ENCODE results near the gene CDKAL1. TPM values are rescaled to one million over a fixed set of nuclear protein-coding genes. Genes with fewer than 3 reads are reported as not detected.

CDKAL1 gene
- total and polyA plus RNA-seq, 2 of the 8 experiments (the other 6 are each of a cell fraction or from before 2014, with no cell fraction given), result 8.4 to 24.6 TPM

DNA sequence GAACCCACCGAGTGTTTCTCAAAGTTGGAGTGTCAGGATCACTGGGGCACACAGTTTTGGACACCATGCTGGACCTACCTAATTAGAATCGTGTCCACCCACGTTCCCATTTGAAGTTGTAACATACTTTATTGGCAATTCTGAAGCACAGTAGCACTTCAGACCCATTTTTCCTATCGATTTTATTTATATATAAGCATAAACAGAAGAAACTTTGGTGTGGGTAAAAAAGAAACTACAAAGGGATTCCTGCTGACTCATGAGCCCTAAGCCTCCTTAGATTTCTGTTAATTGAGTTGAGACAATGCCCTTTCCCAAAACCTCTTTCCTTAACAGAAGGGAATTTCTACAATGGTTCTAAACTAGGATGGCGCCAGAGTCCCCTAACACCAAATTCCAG, 398.0 kb downstream of the CDKAL1 start:
- Histone ChIP-seq H3K56ac (replicated peaks; ENCODE audit: insufficient read length, low read depth, low read length) (no peak overlapping the region), H3K4me2 (ENCODE audit: insufficient read depth in 1 of 2, low read depth in 2 of 2, low read length in 2 of 2) (no peak overlapping the region; a peak in 1 of 4 replicates), H4K8ac (ENCODE audit: extremely low read depth, insufficient read depth, low read length) (no peak overlapping the region), H3K23ac (ENCODE audit: insufficient read length) (no peak overlapping the region), H2BK15ac (ENCODE audit: low read length) (no peak overlapping the region), H4K91ac (replicated peaks; ENCODE audit: insufficient read length, low read length) (no peak overlapping the region), H3K79me1 (ENCODE audit: low read depth, low read length) (no peaks in the 10 kb centered on the region), H4K20me1 (replicated peaks in 1 of 2; ENCODE audit: control insufficient read depth in 1 of 2, insufficient read depth in 2 of 2, low read length in 2 of 2) (no peaks in the 10 kb centered on the region), H2BK120ac (replicated peaks; ENCODE audit: low read depth, low read length) (no peak overlapping the region), H3K4ac (replicated peaks; ENCODE audit: insufficient read length, low read depth, low read length) (no peak overlapping the region), H3K9ac (replicated peaks in 1 of 4; ENCODE audit: extremely low read depth in 1 of 4, low read depth in 3 of 4, low read length in 3 of 4) (no peak overlapping the region), H3K79me2 (ENCODE audit: control insufficient read depth in 1 of 2, insufficient read depth in 2 of 2, low read length in 2 of 2) (no peaks in the 10 kb centered on the region), H2AK5ac (ENCODE audit: low read depth, low read length) (no peak overlapping the region), H3K9me3 (ENCODE audit: insufficient read depth in 2 of 2, low read depth in 1 of 2, low read length in 1 of 2) (no peaks in the 10 kb centered on the region), H2BK5ac (ENCODE audit: low read depth, low read length) (no peak overlapping the region; the same call in 1 of the 2 replicates), H3K27ac (ENCODE audit: low read depth, low read length) (no peak overlapping the region), H3K4me1 (replicated peaks in 1 of 4; ENCODE audit: control insufficient read depth in 3 of 4, insufficient read depth in 4 of 4, low read length in 3 of 4) (no peaks in the 10 kb centered on the region; a peak in 1 of 7 replicates), H3K14ac (ENCODE audit: insufficient read length) (no peak overlapping the region), H3K27me3 (replicated peaks in 1 of 4; ENCODE audit: control insufficient read depth in 3 of 4, extremely low read depth in 1 of 4, insufficient read depth in 3 of 4, low read length in 3 of 4) (no peaks in the 10 kb centered on the region), H3K23me2 (ENCODE audit: low read depth, low read length) (no peaks in the 10 kb centered on the region), H2BK20ac (ENCODE audit: low read length) (no peak overlapping the region), H2BK12ac (ENCODE audit: low read depth, low read length) (no peak overlapping the region), H3K36me3 (ENCODE audit: control insufficient read depth in 2 of 4, insufficient read depth in 4 of 4, low read length in 3 of 4) (no peaks in the 10 kb centered on the region), H4K5ac (ENCODE audit: insufficient read length, low read depth, low read length) (no peak overlapping the region), H3K18ac (ENCODE audit: extremely low read depth, low read length) (no peak overlapping the region; the same call in 1 of the 2 replicates), H2AFZ (ENCODE audit: low read length) (no peak overlapping the region), H3K4me3 (ENCODE audit: extremely low read depth in 1 of 4, insufficient read depth in 2 of 4, low read depth in 3 of 4, low read length in 4 of 4) (no peak overlapping the region)
- CTCF ChIA-PET (ENCODE audit: partially characterized antibody), result interaction anchor here (0.8 to 1.6 kb wide), 3 partner anchors 20 to 656 kb away, joined by 3 to 4 read pairs (median 3); no protein-coding TSS in a partner anchor
- 86% methylated on average over 5 of the region's 5 CpGs; no CpG with 5 or more reads in 1 of the 2 experiments for WGBS, 2 experiments (ENCODE audit: extremely low coverage in 1 of 2, insufficient coverage in 1 of 2, insufficient read length in 1 of 2, insufficient replicate concordance in 2 of 2, low coverage in 1 of 2, low lambda C conversion rate in 2 of 2, missing lambda C conversion rate in 1 of 2)
- POLR2A ChIA-PET (ENCODE audit: partially characterized antibody), result no interaction called here
- DNase-seq (ENCODE audit: low read depth in 1 of 2, low spot score in 2 of 2), result no peak
- no peak for FAIRE-seq
- TF ChIP-seq POU5F1 (IDR thresholded peaks at IDR 0.05; ENCODE audit: low read depth, low read length) (no peak), PHF8 (conservative IDR thresholded peaks at IDR 0.05; ENCODE audit: low read depth, low read length) (no peak)
- TF ChIP-seq, protein P1, sequence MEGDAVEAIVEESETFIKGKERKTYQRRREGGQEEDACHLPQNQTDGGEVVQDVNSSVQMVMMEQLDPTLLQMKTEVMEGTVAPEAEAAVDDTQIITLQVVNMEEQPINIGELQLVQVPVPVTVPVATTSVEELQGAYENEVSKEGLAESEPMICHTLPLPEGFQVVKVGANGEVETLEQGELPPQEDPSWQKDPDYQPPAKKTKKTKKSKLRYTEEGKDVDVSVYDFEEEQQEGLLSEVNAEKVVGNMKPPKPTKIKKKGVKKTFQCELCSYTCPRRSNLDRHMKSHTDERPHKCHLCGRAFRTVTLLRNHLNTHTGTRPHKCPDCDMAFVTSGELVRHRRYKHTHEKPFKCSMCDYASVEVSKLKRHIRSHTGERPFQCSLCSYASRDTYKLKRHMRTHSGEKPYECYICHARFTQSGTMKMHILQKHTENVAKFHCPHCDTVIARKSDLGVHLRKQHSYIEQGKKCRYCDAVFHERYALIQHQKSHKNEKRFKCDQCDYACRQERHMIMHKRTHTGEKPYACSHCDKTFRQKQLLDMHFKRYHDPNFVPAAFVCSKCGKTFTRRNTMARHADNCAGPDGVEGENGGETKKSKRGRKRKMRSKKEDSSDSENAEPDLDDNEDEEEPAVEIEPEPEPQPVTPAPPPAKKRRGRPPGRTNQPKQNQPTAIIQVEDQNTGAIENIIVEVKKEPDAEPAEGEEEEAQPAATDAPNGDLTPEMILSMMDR (IDR thresholded peaks at IDR 0.05; ENCODE audit: control extremely low read depth in 1 of 3, insufficient read depth in 1 of 3, low read depth in 1 of 3, low read length in 3 of 3), result no peak
- TF ChIP-seq, protein P2, sequence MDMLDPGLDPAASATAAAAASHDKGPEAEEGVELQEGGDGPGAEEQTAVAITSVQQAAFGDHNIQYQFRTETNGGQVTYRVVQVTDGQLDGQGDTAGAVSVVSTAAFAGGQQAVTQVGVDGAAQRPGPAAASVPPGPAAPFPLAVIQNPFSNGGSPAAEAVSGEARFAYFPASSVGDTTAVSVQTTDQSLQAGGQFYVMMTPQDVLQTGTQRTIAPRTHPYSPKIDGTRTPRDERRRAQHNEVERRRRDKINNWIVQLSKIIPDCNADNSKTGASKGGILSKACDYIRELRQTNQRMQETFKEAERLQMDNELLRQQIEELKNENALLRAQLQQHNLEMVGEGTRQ (IDR thresholded peaks at IDR 0.05; ENCODE audit: low read length), result no peak

All from H1 (cell line).